ENCODE measurements around the gene ADSL. TPM values are rescaled to one million over a fixed set of nuclear protein-coding genes. Genes with fewer than 3 reads are reported as not detected.

The ADSL gene
- total and polyA plus RNA-seq, 2 of the 8 experiments (the other 6 are each of a cell fraction or from before 2014, with no cell fraction given), result 197 to 218 TPM

DNA sequence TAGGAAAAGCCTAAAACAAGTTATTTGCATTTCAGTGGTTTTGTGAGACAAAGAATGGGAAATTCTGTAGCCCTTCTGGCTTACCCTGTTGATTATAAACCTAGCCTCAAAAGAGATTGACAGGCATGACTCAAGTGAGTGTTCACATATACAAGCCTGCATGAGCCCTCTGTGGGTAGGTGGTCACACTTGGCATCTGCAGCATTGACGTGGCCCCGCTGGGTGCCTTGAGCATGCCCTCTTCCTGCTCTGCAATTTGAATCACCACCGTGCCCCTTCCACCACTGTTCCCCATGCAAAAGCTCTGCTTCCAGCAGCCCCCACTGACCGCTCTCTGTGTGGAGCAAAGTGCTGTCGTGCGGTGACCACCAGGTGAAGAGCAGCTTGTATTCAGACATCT lies 21.0 kb upstream of the ADSL start (continued):
- TF ChIP-seq, protein P1, sequence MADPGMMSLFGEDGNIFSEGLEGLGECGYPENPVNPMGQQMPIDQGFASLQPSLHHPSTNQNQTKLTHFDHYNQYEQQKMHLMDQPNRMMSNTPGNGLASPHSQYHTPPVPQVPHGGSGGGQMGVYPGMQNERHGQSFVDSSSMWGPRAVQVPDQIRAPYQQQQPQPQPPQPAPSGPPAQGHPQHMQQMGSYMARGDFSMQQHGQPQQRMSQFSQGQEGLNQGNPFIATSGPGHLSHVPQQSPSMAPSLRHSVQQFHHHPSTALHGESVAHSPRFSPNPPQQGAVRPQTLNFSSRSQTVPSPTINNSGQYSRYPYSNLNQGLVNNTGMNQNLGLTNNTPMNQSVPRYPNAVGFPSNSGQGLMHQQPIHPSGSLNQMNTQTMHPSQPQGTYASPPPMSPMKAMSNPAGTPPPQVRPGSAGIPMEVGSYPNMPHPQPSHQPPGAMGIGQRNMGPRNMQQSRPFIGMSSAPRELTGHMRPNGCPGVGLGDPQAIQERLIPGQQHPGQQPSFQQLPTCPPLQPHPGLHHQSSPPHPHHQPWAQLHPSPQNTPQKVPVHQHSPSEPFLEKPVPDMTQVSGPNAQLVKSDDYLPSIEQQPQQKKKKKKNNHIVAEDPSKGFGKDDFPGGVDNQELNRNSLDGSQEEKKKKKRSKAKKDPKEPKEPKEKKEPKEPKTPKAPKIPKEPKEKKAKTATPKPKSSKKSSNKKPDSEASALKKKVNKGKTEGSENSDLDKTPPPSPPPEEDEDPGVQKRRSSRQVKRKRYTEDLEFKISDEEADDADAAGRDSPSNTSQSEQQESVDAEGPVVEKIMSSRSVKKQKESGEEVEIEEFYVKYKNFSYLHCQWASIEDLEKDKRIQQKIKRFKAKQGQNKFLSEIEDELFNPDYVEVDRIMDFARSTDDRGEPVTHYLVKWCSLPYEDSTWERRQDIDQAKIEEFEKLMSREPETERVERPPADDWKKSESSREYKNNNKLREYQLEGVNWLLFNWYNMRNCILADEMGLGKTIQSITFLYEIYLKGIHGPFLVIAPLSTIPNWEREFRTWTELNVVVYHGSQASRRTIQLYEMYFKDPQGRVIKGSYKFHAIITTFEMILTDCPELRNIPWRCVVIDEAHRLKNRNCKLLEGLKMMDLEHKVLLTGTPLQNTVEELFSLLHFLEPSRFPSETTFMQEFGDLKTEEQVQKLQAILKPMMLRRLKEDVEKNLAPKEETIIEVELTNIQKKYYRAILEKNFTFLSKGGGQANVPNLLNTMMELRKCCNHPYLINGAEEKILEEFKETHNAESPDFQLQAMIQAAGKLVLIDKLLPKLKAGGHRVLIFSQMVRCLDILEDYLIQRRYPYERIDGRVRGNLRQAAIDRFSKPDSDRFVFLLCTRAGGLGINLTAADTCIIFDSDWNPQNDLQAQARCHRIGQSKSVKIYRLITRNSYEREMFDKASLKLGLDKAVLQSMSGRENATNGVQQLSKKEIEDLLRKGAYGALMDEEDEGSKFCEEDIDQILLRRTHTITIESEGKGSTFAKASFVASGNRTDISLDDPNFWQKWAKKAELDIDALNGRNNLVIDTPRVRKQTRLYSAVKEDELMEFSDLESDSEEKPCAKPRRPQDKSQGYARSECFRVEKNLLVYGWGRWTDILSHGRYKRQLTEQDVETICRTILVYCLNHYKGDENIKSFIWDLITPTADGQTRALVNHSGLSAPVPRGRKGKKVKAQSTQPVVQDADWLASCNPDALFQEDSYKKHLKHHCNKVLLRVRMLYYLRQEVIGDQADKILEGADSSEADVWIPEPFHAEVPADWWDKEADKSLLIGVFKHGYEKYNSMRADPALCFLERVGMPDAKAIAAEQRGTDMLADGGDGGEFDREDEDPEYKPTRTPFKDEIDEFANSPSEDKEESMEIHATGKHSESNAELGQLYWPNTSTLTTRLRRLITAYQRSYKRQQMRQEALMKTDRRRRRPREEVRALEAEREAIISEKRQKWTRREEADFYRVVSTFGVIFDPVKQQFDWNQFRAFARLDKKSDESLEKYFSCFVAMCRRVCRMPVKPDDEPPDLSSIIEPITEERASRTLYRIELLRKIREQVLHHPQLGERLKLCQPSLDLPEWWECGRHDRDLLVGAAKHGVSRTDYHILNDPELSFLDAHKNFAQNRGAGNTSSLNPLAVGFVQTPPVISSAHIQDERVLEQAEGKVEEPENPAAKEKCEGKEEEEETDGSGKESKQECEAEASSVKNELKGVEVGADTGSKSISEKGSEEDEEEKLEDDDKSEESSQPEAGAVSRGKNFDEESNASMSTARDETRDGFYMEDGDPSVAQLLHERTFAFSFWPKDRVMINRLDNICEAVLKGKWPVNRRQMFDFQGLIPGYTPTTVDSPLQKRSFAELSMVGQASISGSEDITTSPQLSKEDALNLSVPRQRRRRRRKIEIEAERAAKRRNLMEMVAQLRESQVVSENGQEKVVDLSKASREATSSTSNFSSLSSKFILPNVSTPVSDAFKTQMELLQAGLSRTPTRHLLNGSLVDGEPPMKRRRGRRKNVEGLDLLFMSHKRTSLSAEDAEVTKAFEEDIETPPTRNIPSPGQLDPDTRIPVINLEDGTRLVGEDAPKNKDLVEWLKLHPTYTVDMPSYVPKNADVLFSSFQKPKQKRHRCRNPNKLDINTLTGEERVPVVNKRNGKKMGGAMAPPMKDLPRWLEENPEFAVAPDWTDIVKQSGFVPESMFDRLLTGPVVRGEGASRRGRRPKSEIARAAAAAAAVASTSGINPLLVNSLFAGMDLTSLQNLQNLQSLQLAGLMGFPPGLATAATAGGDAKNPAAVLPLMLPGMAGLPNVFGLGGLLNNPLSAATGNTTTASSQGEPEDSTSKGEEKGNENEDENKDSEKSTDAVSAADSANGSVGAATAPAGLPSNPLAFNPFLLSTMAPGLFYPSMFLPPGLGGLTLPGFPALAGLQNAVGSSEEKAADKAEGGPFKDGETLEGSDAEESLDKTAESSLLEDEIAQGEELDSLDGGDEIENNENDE (IDR thresholded peaks at IDR 0.05; ENCODE audit: insufficient replicate concordance, low read length), result no peak
- no peak for TF ChIP-seq TCF12 (IDR thresholded peaks at IDR 0.05; ENCODE audit: low read depth, low read length)
- no peak for TF ChIP-seq FOSL1 (IDR thresholded peaks at IDR 0.05; ENCODE audit: insufficient read depth, low read depth, low read length)
- TF ChIP-seq SAP30 (IDR thresholded peaks at IDR 0.05; ENCODE audit: insufficient read depth, insufficient replicate concordance, low read length), result no peak

Data from H1 (cell line).